Testis (tissue), 2 donors: ENCODE measurements around the gene PLA2G4F.

Experiments used
- CTCF ChIP-seq, 3 experiments: fragments of 450-650 bp in 2 of 3; fragments of 200-600 bp in 1 of 3; sonication (generic) in 1 of 3; IDR thresholded peaks; one replicate each; pipeline ENCODE4 v1.5.1; 2016 to 2019; ENCODE audit warnings: antibody characterized with exemption in 3 of 3, mild to moderate bottlenecking in 2 of 3, moderate library complexity in 1 of 3
- POLR2A ChIP-seq: fragments of 450-650 bp; IDR thresholded peaks from one replicate; pipeline ENCODE4 v1.6.1; 2017; ENCODE audit warnings: antibody characterized with exemption, mild to moderate bottlenecking, moderate library complexity

DNA sequence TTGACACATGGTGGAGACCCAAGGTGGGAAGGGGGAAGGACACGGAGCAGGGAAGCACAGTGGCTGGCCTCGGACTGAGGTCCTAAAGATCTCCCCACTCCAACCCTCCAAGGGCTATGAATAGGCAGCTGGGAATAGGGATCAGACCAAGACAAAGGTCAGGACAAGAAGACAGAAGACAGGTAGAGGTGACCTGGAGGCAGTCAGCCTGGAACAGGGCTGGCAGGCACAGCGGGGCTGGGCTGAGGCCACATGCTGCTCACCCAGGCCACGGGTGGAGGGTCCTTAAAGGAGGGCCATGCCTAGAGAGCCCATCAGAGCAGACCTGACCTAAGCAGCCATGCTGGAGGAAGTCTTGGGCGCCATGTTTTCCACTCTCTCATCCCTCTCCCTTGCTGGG, 59.4 kb downstream of the PLA2G4F start:
- TF ChIP-seq POLR2A (no peak), CTCF (IDR thresholded peaks at IDR 0.05) (no peak)
